Suprapubic skin (tissue), 3 donors: ENCODE data around the gene CLASP1.

Experiments used
- EP300 ChIP-seq: sonication (generic); formaldehyde crosslinking; IDR thresholded peaks from one replicate; pipeline ENCODE4 v1.6.1; 2017; ENCODE audit warnings: antibody characterized with exemption
- TF ChIP-seq, protein P1 (sequence below), 2 donors: fragments of 200-600 bp in 1 of 2; fragments of 450-650 bp in 1 of 2; sonication (generic) in 1 of 2; IDR thresholded peaks; one replicate each; pipeline ENCODE4 v1.5.1; 2016 to 2019; ENCODE audit warnings: antibody characterized with exemption in 2 of 2, mild to moderate bottlenecking in 1 of 2, moderate library complexity in 1 of 2

- TF ChIP-seq EP300, result no peak
- TF ChIP-seq, protein P1, sequence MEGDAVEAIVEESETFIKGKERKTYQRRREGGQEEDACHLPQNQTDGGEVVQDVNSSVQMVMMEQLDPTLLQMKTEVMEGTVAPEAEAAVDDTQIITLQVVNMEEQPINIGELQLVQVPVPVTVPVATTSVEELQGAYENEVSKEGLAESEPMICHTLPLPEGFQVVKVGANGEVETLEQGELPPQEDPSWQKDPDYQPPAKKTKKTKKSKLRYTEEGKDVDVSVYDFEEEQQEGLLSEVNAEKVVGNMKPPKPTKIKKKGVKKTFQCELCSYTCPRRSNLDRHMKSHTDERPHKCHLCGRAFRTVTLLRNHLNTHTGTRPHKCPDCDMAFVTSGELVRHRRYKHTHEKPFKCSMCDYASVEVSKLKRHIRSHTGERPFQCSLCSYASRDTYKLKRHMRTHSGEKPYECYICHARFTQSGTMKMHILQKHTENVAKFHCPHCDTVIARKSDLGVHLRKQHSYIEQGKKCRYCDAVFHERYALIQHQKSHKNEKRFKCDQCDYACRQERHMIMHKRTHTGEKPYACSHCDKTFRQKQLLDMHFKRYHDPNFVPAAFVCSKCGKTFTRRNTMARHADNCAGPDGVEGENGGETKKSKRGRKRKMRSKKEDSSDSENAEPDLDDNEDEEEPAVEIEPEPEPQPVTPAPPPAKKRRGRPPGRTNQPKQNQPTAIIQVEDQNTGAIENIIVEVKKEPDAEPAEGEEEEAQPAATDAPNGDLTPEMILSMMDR (IDR thresholded peaks at IDR 0.05), result no peak
Measured at GRCh38 chr2:121501554-121501953, 147.7 kb downstream of the CLASP1 start.
